HepG2 (cell line): ENCODE results near the gene SYTL1. TPM values are rescaled to one million over a fixed set of nuclear protein-coding genes. Genes with fewer than 3 reads are reported as not detected.

Experiments used
- ARNTL ChIP-seq: sonication (generic); formaldehyde crosslinking; IDR thresholded peaks from 2 replicates; pipeline ENCODE4 v1.4.0; 2020; ENCODE audit warnings: mild to moderate bottlenecking, missing genetic modification reagents
- ASH2L ChIP-seq: fragments of 300-600, 200-600 bp; sonication (generic); IDR thresholded peaks from 2 replicates; pipeline ENCODE4 v1.7.0; 2017; ENCODE audit warnings: low read depth, mild to moderate bottlenecking, moderate library complexity, mixed read lengths, low read length; ENCODE audit not compliant: insufficient read length
- CBX2 ChIP-seq, 2 experiments: fragments of 200-600 bp in 1 of 2; sonication (generic); formaldehyde crosslinking in 1 of 2; IDR thresholded peaks; 2 replicates each; pipeline versions ENCODE4 v1.7.0 to v1.8.1; 2018 to 2022; ENCODE audit warnings: low read depth in 2 of 2, low read length in 1 of 2, mild to moderate bottlenecking in 1 of 2, missing genetic modification reagents in 1 of 2
- DDIT3 ChIP-seq: sonication (generic); formaldehyde crosslinking; IDR thresholded peaks from 2 replicates; pipeline ENCODE4 v1.4.0; 2020; ENCODE audit warnings: mild to moderate bottlenecking, missing genetic modification reagents
- KDM5B ChIP-seq: sonication (generic); formaldehyde crosslinking; IDR thresholded peaks from 2 replicates; pipeline ENCODE4 v1.4.0; 2020; ENCODE audit warnings: missing genetic modification reagents, mild to moderate bottlenecking, borderline replicate concordance
- MEIS2 ChIP-seq: sonication (generic); formaldehyde crosslinking; IDR thresholded peaks from 2 replicates; pipeline ENCODE4 v1.9.0; 2021; ENCODE audit warnings: mild to moderate bottlenecking, missing genetic modification reagents
- NFYB ChIP-seq: sonication (generic); formaldehyde crosslinking; IDR thresholded peaks from 2 replicates; pipeline ENCODE4 v1.4.0; 2020; ENCODE audit warnings: missing genetic modification reagents
- RXRB ChIP-seq: IDR thresholded peaks from 2 replicates; pipeline ENCODE4 v1.6.1; 2016; ENCODE audit warnings: borderline replicate concordance, missing genetic modification reagents, missing compliant biosample characterization
- SIX1 ChIP-seq: sonication (generic); formaldehyde crosslinking; IDR thresholded peaks from 2 replicates; pipeline ENCODE4 v1.4.0; 2020; ENCODE audit warnings: missing genetic modification reagents, borderline replicate concordance
- SP5 ChIP-seq: IDR thresholded peaks from 2 replicates; pipeline ENCODE4 v1.6.1; 2016; ENCODE audit warnings: low read depth, borderline replicate concordance
- ZBTB10 ChIP-seq: sonication (generic); formaldehyde crosslinking; IDR thresholded peaks from 2 replicates; pipeline ENCODE4 v1.4.0; 2020; ENCODE audit warnings: missing genetic modification reagents, borderline replicate concordance
- ZNF543 ChIP-seq: sonication (generic); formaldehyde crosslinking; IDR thresholded peaks from 2 replicates; pipeline ENCODE4 v1.4.0; 2020; ENCODE audit warnings: mild to moderate bottlenecking, missing genetic modification reagents
- ZNF552 ChIP-seq: sonication (generic); formaldehyde crosslinking; IDR thresholded peaks from 2 replicates; pipeline ENCODE4 v1.9.0; 2022; ENCODE audit warnings: missing genetic modification reagents, mild to moderate bottlenecking, borderline replicate concordance
- ZNF563 ChIP-seq: sonication (generic); formaldehyde crosslinking; IDR thresholded peaks from 2 replicates; pipeline ENCODE4 v1.8.0; 2022; ENCODE audit warnings: mild to moderate bottlenecking, moderate library complexity, missing genetic modification reagents
- ZNF572 ChIP-seq: sonication (generic); formaldehyde crosslinking; IDR thresholded peaks from 2 replicates; pipeline ENCODE4 v1.5.1; 2020; ENCODE audit warnings: mild to moderate bottlenecking, missing genetic modification reagents
- polyA plus RNA-seq, 8 experiments: library from polyadenylated mRNA; depleted of rRNA in 3 of 8; stranded (reverse) in 7 of 8; unstranded in 1 of 8; fragments of >200 nt; fragmentation: Illumina TruSeq in 4 of 8; extraction: Trizol in 4 of 8; gene quantifications; 2 replicates each; pipeline versions ENCODE4 v1.2.1 to v1.2.3, GENCODE V29; 2011 to 2016; ENCODE audit warnings: low read depth in 4 of 8, missing spikeins in 1 of 8, mixed read lengths in 1 of 8; ENCODE audit not compliant: insufficient read depth in 1 of 8
- total RNA-seq, 5 experiments: library from RNA; depleted of rRNA; stranded (reverse); fragments of >200 nt; fragmentation: Illumina TruSeq; extraction: Trizol; gene quantifications; 2 replicates each; pipeline ENCODE4 v1.2.3, GENCODE V29; 2016; ENCODE audit warnings: low read depth in 1 of 5
- TF ChIP-seq, protein P1 (sequence below): sonication (generic); formaldehyde crosslinking; IDR thresholded peaks from 2 replicates; pipeline ENCODE4 v1.9.0; 2022; ENCODE audit warnings: missing genetic modification reagents, mild to moderate bottlenecking, borderline replicate concordance
- TF ChIP-seq, protein P2 (sequence below), 2 experiments: fragments of 450-650 bp in 1 of 2; sonication (generic) in 1 of 2; formaldehyde crosslinking; IDR thresholded peaks; 2 replicates each; pipeline versions ENCODE4 v1.5.0 to v1.8.0; 2020 to 2022; ENCODE audit warnings: mild to moderate bottlenecking in 1 of 2, missing genetic modification reagents in 1 of 2

Gene SYTL1
- total and polyA plus RNA-seq, 2 of the 13 experiments (the other 11 are each of a cell fraction or from before 2014, with no cell fraction given): 11.1 to 17.8 TPM

GRCh38 chr1:27321813-27322568 lies 19.8 kb upstream of the SYTL1 start, which contains the start of gene TMEM222 (continued):
- TF ChIP-seq SP5 (CRISPR knock-in tag): peak; percentile 35; the same call in 1 of the 2 replicates
- TF ChIP-seq ASH2L: peak; percentile 94
- TF ChIP-seq, protein P1, sequence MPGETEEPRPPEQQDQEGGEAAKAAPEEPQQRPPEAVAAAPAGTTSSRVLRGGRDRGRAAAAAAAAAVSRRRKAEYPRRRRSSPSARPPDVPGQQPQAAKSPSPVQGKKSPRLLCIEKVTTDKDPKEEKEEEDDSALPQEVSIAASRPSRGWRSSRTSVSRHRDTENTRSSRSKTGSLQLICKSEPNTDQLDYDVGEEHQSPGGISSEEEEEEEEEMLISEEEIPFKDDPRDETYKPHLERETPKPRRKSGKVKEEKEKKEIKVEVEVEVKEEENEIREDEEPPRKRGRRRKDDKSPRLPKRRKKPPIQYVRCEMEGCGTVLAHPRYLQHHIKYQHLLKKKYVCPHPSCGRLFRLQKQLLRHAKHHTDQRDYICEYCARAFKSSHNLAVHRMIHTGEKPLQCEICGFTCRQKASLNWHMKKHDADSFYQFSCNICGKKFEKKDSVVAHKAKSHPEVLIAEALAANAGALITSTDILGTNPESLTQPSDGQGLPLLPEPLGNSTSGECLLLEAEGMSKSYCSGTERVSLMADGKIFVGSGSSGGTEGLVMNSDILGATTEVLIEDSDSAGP (CRISPR knock-in tag): peak; percentile 95
- TF ChIP-seq KDM5B (CRISPR knock-in tag): peak; percentile 72; the same call in 1 of the 2 replicates
- peak; percentile 91 for TF ChIP-seq ZNF563
- TF ChIP-seq, protein P2, sequence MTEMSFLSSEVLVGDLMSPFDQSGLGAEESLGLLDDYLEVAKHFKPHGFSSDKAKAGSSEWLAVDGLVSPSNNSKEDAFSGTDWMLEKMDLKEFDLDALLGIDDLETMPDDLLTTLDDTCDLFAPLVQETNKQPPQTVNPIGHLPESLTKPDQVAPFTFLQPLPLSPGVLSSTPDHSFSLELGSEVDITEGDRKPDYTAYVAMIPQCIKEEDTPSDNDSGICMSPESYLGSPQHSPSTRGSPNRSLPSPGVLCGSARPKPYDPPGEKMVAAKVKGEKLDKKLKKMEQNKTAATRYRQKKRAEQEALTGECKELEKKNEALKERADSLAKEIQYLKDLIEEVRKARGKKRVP (CRISPR knock-in tag; IDR thresholded peaks at IDR 0.05): peak in 1 of 2 experiments; percentile 90; a peak in 2 of 4 replicates
- TF ChIP-seq ZNF572 (CRISPR knock-in tag): peak; percentile 19; the same call in 1 of the 2 replicates
- no peak for TF ChIP-seq DDIT3 (CRISPR knock-in tag)
- TF ChIP-seq ZBTB10 (CRISPR knock-in tag): no peak; the same call in 1 of the 2 replicates
- TF ChIP-seq ZNF552 (CRISPR knock-in tag): no peak; the same call in 1 of the 2 replicates
- peak; percentile 68; the same call in 1 of the 2 replicates for TF ChIP-seq MEIS2 (CRISPR knock-in tag)
- peak; percentile 85 for TF ChIP-seq NFYB
- TF ChIP-seq RXRB (CRISPR knock-in tag): peak; percentile 80
- TF ChIP-seq ZNF543 (CRISPR knock-in tag): no peak; the same call in 1 of the 2 replicates
- TF ChIP-seq SIX1: no peak
- no peak for TF ChIP-seq CBX2 (IDR thresholded peaks at IDR 0.05; ENCODE audit: low read depth, low read length)
- no peak for TF ChIP-seq CBX2 (CRISPR knock-in tag; IDR thresholded peaks at IDR 0.05; ENCODE audit: low read depth)
- TF ChIP-seq ARNTL (CRISPR knock-in tag): peak; percentile 43; the same call in 1 of the 2 replicates
